ENCODE data around the gene LTA4H. TPM values are rescaled to one million over a fixed set of nuclear protein-coding genes. Genes with fewer than 3 reads are reported as not detected.

LTA4H gene
- total and polyA plus RNA-seq, 2 experiments from 2014 or later, result 35.0 to 90.5 TPM

DNA sequence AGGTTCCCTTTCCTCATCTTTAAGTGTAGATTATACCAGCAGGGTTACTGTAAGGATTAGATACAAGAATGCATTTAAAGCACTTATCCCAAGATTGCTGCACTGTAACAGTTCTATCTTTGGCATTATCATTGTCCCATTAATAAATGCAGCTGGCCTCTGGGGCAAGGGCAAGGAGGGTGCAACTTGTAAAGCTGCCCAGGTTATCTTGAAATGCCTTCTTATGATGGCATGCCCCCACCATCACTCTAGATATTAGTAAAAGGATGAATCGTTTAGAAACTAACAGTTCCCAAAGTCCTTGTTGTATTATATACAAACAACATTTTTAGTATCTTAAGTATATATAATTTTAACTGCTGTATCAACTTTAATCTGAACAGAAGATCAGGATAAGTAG lies 6.8 kb downstream of the LTA4H start:
- no peaks in the 10 kb centered on the region for H3K36me3 ChIP-seq (replicated peaks; ENCODE audit: insufficient read depth, low read depth)
- H2AFZ ChIP-seq, result no peak overlapping the region
- H4K20me1 ChIP-seq (ENCODE audit: insufficient read depth, poor library complexity, severe bottlenecking), result no peaks in the 10 kb centered on the region
- H3K4me1 ChIP-seq (ENCODE audit: insufficient read depth), result peaks cover 10% of the 10 kb centered on the region
- peaks cover 38% of the 10 kb centered on the region for H3K79me2 ChIP-seq
- whole genome bisulfite sequencing (ENCODE audit: low lambda C conversion rate, missing lambda C conversion rate), result 80% methylated on average over 1 of the region's 1 CpG
- no peaks in the 10 kb centered on the region for H3K9me2 ChIP-seq (replicated peaks; ENCODE audit: insufficient read depth)
- no peaks in the 10 kb centered on the region for H3K27me3 ChIP-seq
- no peak for DNase-seq (ENCODE audit: low spot score)
- TF ChIP-seq EZH2phosphoT487 (IDR thresholded peaks at IDR 0.05; ENCODE audit: low read depth, severe bottlenecking, unreplicated experiment), result no peak
- TF ChIP-seq CTCF (IDR thresholded peaks at IDR 0.05; ENCODE audit: poor library complexity), result no peak
- no peak overlapping the region for H3K4me2 ChIP-seq
- H3K4me3 ChIP-seq, result no peak overlapping the region
- no peaks in the 10 kb centered on the region for H3K9me3 ChIP-seq (ENCODE audit: low read depth)
- no peak overlapping the region for H3K27ac ChIP-seq

GRCh38 chr12:96026331-96026730 lies 9.1 kb downstream of the LTA4H start:
- H3K9me3 ChIP-seq (ENCODE audit: low read depth), result no peaks in the 10 kb centered on the region
- no peak overlapping the region for H2AFZ ChIP-seq
- no peak overlapping the region for H3K4me2 ChIP-seq
- H3K9me2 ChIP-seq (replicated peaks; ENCODE audit: insufficient read depth), result no peaks in the 10 kb centered on the region
- no peak for TF ChIP-seq EZH2 (IDR thresholded peaks at IDR 0.05; ENCODE audit: borderline replicate concordance)
- no peak for TF ChIP-seq EZH2phosphoT487 (IDR thresholded peaks at IDR 0.05; ENCODE audit: low read depth, severe bottlenecking, unreplicated experiment)
- no peak for TF ChIP-seq CTCF (IDR thresholded peaks at IDR 0.05; ENCODE audit: poor library complexity)
- peaks cover 16% of the 10 kb centered on the region for H3K79me2 ChIP-seq
- H3K4me3 ChIP-seq, result no peak overlapping the region
- no peak overlapping the region for H3K27ac ChIP-seq
- no peaks in the 10 kb centered on the region for H3K27me3 ChIP-seq
- no peaks in the 10 kb centered on the region for H3K4me1 ChIP-seq (ENCODE audit: insufficient read depth)
- DNase-seq (ENCODE audit: low spot score), result no peak
- no peaks in the 10 kb centered on the region for H4K20me1 ChIP-seq (ENCODE audit: insufficient read depth, poor library complexity, severe bottlenecking)
- no peaks in the 10 kb centered on the region for H3K36me3 ChIP-seq (replicated peaks; ENCODE audit: insufficient read depth, low read depth)
- WGBS (ENCODE audit: low lambda C conversion rate, missing lambda C conversion rate), result 98% methylated on average over 1 of the region's 1 CpG

DNA sequence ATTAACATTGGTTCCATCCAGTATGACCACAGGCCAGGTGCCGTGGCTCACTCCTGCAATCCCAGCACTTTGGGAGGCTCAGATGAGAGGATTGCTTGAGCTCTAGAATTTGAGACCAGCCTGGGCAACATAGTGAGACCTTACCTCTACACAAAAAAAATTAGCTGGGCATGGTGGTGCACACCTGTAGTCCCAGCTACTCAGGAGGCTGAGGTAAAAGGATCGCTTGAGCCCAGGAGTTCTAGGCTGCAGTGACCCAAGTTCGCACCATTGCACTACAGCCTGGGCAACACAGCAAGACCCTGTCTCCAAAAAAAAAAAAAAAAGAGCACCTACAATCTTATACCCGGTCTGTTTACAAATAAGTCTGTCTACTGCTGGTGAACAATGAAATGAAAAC lies 9.9 kb downstream of the LTA4H start:
- no peak overlapping the region for H3K4me3 ChIP-seq
- WGBS (ENCODE audit: low lambda C conversion rate, missing lambda C conversion rate), result 93% methylated on average over 4 of the region's 4 CpGs
- H3K9me3 ChIP-seq (ENCODE audit: low read depth), result no peaks in the 10 kb centered on the region
- no peak overlapping the region for H3K4me2 ChIP-seq
- no peaks in the 10 kb centered on the region for H3K36me3 ChIP-seq (replicated peaks; ENCODE audit: insufficient read depth, low read depth)
- H3K4me1 ChIP-seq (ENCODE audit: insufficient read depth), result no peaks in the 10 kb centered on the region
- no peak for DNase-seq (ENCODE audit: low spot score)
- no peak overlapping the region for H3K27ac ChIP-seq
- no peaks in the 10 kb centered on the region for H3K9me2 ChIP-seq (replicated peaks; ENCODE audit: insufficient read depth)
- H3K79me2 ChIP-seq, result peaks cover 8% of the 10 kb centered on the region
- no peaks in the 10 kb centered on the region for H4K20me1 ChIP-seq (ENCODE audit: insufficient read depth, poor library complexity, severe bottlenecking)
- H2AFZ ChIP-seq, result no peak overlapping the region
- H3K27me3 ChIP-seq, result no peaks in the 10 kb centered on the region
- TF ChIP-seq CTCF (IDR thresholded peaks at IDR 0.05; ENCODE audit: poor library complexity), result no peak
- TF ChIP-seq EZH2 (IDR thresholded peaks at IDR 0.05; ENCODE audit: borderline replicate concordance), result no peak
- no peak for TF ChIP-seq EZH2phosphoT487 (IDR thresholded peaks at IDR 0.05; ENCODE audit: low read depth, severe bottlenecking, unreplicated experiment)
